ENCODE data around the gene PRTN3.
"Not testable (repeated sequence)": the region's sequence is repeated elsewhere in the genome, so short reads cannot be mapped to it uniquely, and the experiment has no call there.

Gene PRTN3

GRCh38 chr19:849195-849594 lies 8.4 kb downstream of the PRTN3 start:
- DNase-seq = not testable (repeated sequence)

DNA sequence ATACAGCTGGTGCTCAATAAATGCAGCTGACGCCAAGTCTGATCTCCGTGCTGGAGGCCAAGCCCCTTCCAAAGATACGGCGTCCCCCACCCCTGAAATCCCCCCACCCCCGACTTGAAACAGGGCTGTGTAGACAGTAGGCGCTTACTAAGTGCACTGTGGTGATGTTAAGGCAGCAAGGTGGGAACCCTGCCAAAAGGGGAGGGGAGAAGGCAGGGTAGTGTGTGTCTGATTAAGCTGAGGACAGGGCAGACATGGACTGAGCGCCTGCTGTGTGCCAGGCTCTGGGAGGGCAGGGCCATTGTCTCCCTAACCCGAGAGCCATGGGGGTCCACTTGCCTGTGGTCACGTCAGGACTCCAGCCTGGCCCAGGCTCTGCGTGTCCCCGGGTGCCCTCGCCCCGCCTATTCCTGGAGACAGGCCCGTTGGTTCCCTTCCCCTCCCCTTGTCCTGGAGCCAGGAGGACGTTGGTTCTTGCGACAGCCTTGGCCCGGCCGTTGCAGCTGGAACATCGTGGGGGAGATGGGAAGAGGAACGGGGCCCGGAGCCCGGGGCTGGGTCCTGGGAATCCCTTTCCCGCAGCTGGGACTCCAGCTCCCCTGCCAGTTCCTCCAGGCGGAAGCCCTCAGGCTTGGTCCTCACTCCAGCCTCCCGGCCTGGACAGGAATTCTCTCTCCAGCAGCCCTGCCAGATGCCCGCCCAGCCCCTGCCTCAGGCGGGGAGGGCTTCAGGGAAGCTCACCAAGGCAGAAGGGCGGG lies 9.6 kb downstream of the PRTN3 start:
- DNase-seq = no peak

DNA sequence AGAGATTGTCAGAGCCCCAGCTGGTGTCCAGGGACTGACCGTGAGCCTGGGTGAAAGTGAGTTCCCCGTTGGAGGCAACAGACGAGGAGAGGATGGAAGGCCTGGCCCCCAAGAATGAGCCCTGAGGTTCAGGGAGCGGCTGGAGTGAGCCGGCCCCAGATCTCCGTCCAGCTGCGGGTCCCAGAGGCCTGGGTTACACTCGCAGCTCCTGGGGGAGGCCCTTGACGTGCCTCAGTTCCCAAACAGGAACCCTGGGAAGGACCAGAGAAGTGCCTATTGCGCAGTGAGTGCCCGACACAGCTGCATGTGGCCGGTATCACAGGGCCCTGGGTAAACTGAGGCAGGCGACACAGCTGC lies 10.2 kb downstream of the PRTN3 start:
- no peak for DNase-seq

- no peak for DNase-seq
Observed at GRCh38 chr19:852136-853013, 11.6 kb downstream of the PRTN3 start, which contains the start of gene ELANE. Gene ELANE, plus strand, starts transcription at chr19:852303. Its CDS starts 26 bp downstream, at chr19:852329.

- DNase-seq = no peak
Observed at GRCh38 chr19:853014-853585, 12.3 kb downstream of the PRTN3 start.

DNA sequence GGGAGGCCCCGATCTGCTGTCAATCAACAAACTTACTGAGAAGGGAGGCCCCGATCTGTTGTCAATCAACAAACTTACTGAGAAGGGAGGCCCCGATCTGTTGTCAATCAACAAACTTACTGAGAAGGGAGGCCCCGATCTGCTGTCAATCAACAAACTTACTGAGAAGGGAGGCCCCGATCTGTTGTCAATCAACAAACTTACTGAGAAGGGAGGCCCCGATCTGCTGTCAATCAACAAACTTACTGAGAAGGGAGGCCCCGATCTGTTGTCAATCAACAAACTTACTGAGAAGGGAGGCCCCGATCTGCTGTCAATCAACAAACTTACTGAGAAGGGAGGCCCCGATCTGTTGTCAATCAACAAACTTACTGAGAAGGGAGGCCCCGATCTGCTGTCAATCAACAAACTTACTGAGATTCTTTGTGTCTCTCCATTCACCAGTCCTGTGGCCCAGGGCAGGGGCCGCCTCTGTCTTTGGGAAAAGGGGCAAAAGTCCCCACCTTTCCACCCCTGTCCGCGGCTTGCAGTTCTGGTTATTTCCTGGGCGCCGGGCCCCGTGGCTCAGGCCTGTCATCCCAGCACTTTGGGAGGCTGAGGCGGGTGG lies 12.9 kb downstream of the PRTN3 start:
- not testable (repeated sequence) for DNase-seq

GRCh38 chr19:854549-854948 lies 13.8 kb downstream of the PRTN3 start:
- DNase-seq = no peak

DNA sequence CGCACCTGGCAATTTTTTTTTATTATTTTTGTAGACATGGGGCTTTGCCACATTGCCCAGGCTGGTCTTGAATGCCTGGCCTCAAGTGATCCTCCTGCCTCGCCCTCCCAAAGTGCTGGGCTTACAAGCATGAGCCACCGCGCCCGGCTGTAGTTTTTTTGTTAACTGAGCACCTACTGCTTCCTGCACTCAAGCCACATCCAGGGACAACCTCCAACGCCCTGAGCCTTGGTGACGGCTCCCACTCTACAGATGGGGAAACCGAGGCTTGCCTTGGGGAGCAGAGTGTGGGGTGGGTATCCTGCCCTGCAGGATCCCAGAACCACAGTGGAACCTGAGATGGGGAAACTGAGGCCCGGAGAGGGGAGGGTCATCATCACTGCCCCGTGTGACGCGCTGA lies 14.3 kb downstream of the PRTN3 start:
- no peak for DNase-seq

DNA sequence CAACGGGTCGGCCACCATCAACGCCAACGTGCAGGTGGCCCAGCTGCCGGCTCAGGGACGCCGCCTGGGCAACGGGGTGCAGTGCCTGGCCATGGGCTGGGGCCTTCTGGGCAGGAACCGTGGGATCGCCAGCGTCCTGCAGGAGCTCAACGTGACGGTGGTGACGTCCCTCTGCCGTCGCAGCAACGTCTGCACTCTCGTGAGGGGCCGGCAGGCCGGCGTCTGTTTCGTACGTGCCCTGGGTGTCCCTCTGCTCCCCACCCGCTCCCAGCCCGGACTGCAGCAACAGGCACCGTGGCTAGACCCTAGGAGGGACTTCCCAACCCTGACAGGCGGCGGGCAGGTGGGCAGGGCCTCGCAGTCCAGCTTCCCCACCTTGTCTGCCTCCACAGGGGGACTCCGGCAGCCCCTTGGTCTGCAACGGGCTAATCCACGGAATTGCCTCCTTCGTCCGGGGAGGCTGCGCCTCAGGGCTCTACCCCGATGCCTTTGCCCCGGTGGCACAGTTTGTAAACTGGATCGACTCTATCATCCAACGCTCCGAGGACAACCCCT lies 14.8 kb downstream of the PRTN3 start:
- no peak for DNase-seq

DNA sequence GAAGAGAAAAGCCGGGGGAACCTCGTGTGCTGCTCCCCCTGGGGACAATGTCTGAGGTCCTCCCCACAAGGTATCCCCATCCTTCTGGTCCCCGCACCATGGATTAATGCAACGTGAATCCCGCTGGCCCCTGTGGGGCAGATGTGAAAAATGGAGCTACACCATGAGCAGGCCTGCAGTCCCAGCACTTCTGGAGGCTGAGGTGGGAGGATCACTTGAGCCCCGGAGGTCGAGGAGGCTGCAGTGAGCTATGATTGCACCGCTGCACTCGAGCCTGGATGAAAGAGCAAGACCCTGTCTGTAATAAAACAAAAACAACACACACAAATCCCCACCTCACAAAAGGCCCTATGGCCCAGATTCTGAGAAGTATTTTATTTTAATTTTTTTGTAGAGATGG lies 17.5 kb downstream of the PRTN3 start:
- DNase-seq = no peak

- no peak for DNase-seq
Observed at GRCh38 chr19:858868-859843, 18.4 kb downstream of the PRTN3 start, which contains the start of gene CFD. Gene CFD, plus strand, starts transcription at chr19:859664. Its CDS starts 26 bp downstream, at chr19:859690.

DNA sequence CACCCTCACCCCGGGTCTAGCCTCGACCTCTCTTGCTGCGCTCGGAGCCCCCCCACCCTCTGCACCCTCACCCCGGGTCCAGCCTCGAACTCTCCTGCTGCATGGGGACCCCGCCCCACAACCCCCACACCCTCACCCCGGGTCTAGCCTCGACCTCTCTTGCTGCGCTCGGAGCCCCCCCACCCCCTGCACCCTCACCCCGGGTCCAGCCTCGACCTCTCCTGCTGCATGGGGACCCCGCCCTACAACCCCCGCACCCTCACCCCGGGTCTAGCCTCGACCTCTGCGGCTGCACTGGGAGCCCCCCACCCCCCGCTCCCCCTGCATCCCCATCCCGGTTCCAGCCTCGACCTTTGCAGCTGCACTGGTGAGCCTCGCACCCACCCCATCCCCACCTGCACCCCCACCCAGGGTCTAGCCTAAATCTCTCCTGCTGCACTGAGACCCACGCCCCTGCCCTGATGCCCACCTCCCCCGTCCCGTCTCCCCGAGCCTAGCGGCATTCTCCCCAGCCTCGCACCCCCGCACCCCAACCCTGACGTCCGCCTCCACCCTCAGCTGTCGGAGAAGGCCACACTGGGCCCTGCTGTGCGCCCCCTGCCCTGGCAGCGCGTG lies 20.4 kb downstream of the PRTN3 start:
- DNase-seq = no peak

GRCh38 chr19:861756-862580 lies 21.2 kb downstream of the PRTN3 start:
- peak; percentile 37 for DNase-seq

GRCh38 chr19:862581-863314 lies 21.9 kb downstream of the PRTN3 start:
- no peak for DNase-seq

GRCh38 chr19:863315-863620 lies 22.5 kb downstream of the PRTN3 start:
- DNase-seq = no peak

DNA sequence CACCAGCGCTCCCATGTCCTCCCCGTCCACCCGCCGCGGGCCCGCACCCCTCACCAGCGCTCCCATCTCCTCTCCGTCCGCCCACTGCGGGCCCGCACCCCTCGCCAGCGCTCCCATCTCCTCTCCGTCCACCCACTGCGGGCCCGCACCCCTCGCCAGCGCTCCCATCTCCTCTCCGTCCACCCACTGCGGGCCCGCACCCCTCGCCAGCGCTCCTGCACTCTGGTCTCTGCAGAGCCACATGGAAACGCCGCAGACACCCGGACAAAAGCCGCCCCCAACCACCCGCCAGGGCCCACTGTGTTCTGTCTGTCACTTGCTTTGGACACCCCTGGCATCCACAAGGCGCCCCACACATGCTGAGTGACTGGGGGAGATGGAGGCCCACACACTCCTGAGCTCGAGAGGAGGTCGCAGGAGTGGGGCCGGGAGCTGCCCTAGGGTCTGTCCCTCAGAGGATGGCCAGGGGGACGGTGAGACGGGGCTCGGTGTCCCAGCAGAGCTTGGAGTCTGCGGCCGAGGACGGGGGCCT lies 26.0 kb downstream of the PRTN3 start:
- DNase-seq = no peak

DNA sequence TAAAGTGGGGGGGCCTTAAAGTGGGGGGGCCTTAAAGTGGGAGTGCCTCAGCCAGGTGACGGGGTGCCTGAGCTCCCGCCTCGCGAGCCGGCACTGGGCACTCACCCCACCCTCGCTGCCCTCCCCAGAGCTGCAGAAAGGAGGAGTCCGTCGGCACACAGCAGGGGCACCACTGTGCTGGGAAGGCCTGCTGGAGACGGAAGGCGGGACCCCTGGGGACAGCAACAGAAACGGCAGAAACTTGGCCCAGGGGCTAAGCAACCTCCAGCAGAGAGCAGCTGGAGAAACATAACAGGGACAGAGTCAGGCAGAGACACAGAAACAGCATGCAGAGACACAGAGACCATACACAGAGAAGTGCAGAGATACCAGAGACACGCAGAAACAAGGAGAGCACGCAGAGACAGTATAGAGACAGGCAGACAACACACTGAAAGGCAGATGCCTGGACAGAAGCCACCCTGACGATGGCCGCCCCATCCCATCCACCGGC lies 26.5 kb downstream of the PRTN3 start:
- no peak for DNase-seq

- no peak for DNase-seq
Observed at GRCh38 chr19:867855-868457, 27.2 kb downstream of the PRTN3 start.

Measured in NCI-H1105 (cell line).